T-helper 22 cell (primary cell): ENCODE data around the gene PUS10.

Experiments
- DNase-seq: peaks from one replicate; pipeline ENCODE4 v3.0.0-alpha.2; 2020; ENCODE audit warnings: low read depth

PUS10 gene

GRCh38 chr2:60972889-60973656 is 45.0 kb downstream of the PUS10 start:
- DNase-seq = no peak

- DNase-seq = no peak
Observed at GRCh38 chr2:60966507-60967405, 51.3 kb downstream of the PUS10 start.

GRCh38 chr2:60965499-60965785 is 52.6 kb downstream of the PUS10 start:
- DNase-seq = no peak

GRCh38 chr2:60964651-60965498 is 53.2 kb downstream of the PUS10 start:
- DNase-seq = no peak

GRCh38 chr2:60963190-60963589 is 54.9 kb downstream of the PUS10 start:
- DNase-seq = no peak

GRCh38 chr2:60962528-60962927 is 55.5 kb downstream of the PUS10 start:
- no peak for DNase-seq

GRCh38 chr2:60961457-60961856 is 56.6 kb downstream of the PUS10 start:
- DNase-seq = no peak

- no peak for DNase-seq
Observed at GRCh38 chr2:60960706-60961105, 57.3 kb downstream of the PUS10 start.

- DNase-seq = no peak
Observed at GRCh38 chr2:60959501-60959900, 58.6 kb downstream of the PUS10 start.

- no peak for DNase-seq
Observed at GRCh38 chr2:60958800-60959199, 59.3 kb downstream of the PUS10 start.

GRCh38 chr2:60958361-60958760 is 59.7 kb downstream of the PUS10 start:
- no peak for DNase-seq

GRCh38 chr2:60957643-60958042 is 60.4 kb downstream of the PUS10 start:
- DNase-seq = no peak

- no peak for DNase-seq
Observed at GRCh38 chr2:60957224-60957623, 60.8 kb downstream of the PUS10 start.

GRCh38 chr2:60954139-60954538 is 63.9 kb downstream of the PUS10 start:
- no peak for DNase-seq

- DNase-seq = no peak
Observed at GRCh38 chr2:60948926-60949579, 69.0 kb downstream of the PUS10 start.

- DNase-seq = no peak
Observed at GRCh38 chr2:60948161-60948560, 69.9 kb downstream of the PUS10 start.

- DNase-seq = no peak
Observed at GRCh38 chr2:60947056-60947455, 71.0 kb downstream of the PUS10 start.

- DNase-seq = no peak
Observed at GRCh38 chr2:60945341-60945740, 72.7 kb downstream of the PUS10 start.

- DNase-seq = no peak
Observed at GRCh38 chr2:60939622-60940021, 78.4 kb downstream of the PUS10 start.

- no peak for DNase-seq
Observed at GRCh38 chr2:60938301-60938700, 79.8 kb downstream of the PUS10 start.

GRCh38 chr2:60936757-60937156 is 81.3 kb downstream of the PUS10 start:
- no peak for DNase-seq

- DNase-seq = no peak
Observed at GRCh38 chr2:60934165-60934722, 83.8 kb downstream of the PUS10 start.
